Cerebellar nuclear complex (tissue), 1 donor: ENCODE measurements around the gene STXBP5.

Source experiments
- DNase-seq, 2 experiments: peaks; one replicate each; lab custom pipeline; 2025; lab: John Stamatoyannopoulos, UW

STXBP5 gene

GRCh38 chr6:147178355-147178754 is 25.9 kb upstream of the STXBP5 start:
- no peak for DNase-seq

- no peak for DNase-seq
Measured at GRCh38 chr6:147179809-147180208, 24.4 kb upstream of the STXBP5 start.

GRCh38 chr6:147180926-147181325 is 23.3 kb upstream of the STXBP5 start:
- DNase-seq = no peak

- no peak for DNase-seq
Measured at GRCh38 chr6:147184379-147184778, 19.8 kb upstream of the STXBP5 start.

GRCh38 chr6:147185216-147185615 is 19.0 kb upstream of the STXBP5 start:
- DNase-seq = no peak

- no peak for DNase-seq
Measured at GRCh38 chr6:147190556-147190955, 13.7 kb upstream of the STXBP5 start.

- no peak for DNase-seq
Measured at GRCh38 chr6:147192278-147192911, 11.8 kb upstream of the STXBP5 start.

- DNase-seq = no peak
Measured at GRCh38 chr6:147194652-147195411, 9.4 kb upstream of the STXBP5 start.

GRCh38 chr6:147195510-147195909 is 8.7 kb upstream of the STXBP5 start:
- DNase-seq = no peak

GRCh38 chr6:147195987-147196386 is 8.2 kb upstream of the STXBP5 start:
- no peak for DNase-seq

- no peak for DNase-seq
Measured at GRCh38 chr6:147200711-147201110, 3.5 kb upstream of the STXBP5 start.

- DNase-seq = no peak
Measured at GRCh38 chr6:147201885-147202515, 2.2 kb upstream of the STXBP5 start.

GRCh38 chr6:147202516-147203310 is 1.5 kb upstream of the STXBP5 start:
- DNase-seq = peak; percentile 82 to 88

GRCh38 chr6:147203311-147204059 is 732 bp upstream of the STXBP5 start:
- DNase-seq = no peak

GRCh38 chr6:147204843-147205311 is 660 bp downstream of the STXBP5 start:
- DNase-seq = no peak

GRCh38 chr6:147205690-147206600 is 1.7 kb downstream of the STXBP5 start:
- DNase-seq = no peak

- no peak for DNase-seq
Measured at GRCh38 chr6:147207351-147207750, 3.1 kb downstream of the STXBP5 start.

- no peak for DNase-seq
Measured at GRCh38 chr6:147207837-147208754, 3.9 kb downstream of the STXBP5 start.

GRCh38 chr6:147209762-147210449 is 5.7 kb downstream of the STXBP5 start:
- DNase-seq = no peak
